GM12878 (cell line): Measurements from ENCODE around the gene DENND6A. TPM values are rescaled to one million over a fixed set of nuclear protein-coding genes. Genes with fewer than 3 reads are reported as not detected.

Experiments
- ATAC-seq: fragments of 200-7000 bp; cut with Tn5 transposase; 3 replicates; pipeline ENCODE4 v1.9.1; 2020; ENCODE audit warnings: mild to moderate bottlenecking, moderate library complexity
- BruUV-seq: library from RNA; stranded (reverse); fragments of 400-500 nt; replicated peaks from 2 replicates; lab custom pipeline; 2021; lab: Mats Ljungman, UMichigan
- CTCF ChIA-PET: fragments of 300-600 bp; sonication (Branson Sonifier 250); formaldehyde crosslinking; extraction: SDS; loops from one replicate; lab custom pipeline; 2021; ENCODE audit warnings: inconsistent platforms; lab: Yijun Ruan, JAX
- POLR2A ChIA-PET: fragments of 350-600 bp; formaldehyde crosslinking; extraction: SDS; loops from one replicate; lab custom pipeline; 2021; ENCODE audit warnings: inconsistent platforms; lab: Charles Lee
- RAD21 ChIA-PET: fragments of 300-600 bp; sonication (Branson Sonifier 250); formaldehyde crosslinking; loops from one replicate; lab custom pipeline; 2023; ENCODE audit warnings: antibody characterized with exemption; ENCODE audit not compliant: unreplicated experiment; lab: Charles Lee
- SMC1A ChIA-PET: fragments of 300-600 bp; sonication (Branson Sonifier 250); formaldehyde crosslinking; loops from one replicate; lab custom pipeline; 2023; ENCODE audit not compliant: unreplicated experiment, uncharacterized antibody; lab: Charles Lee
- DNase-seq: peaks from one replicate; pipeline ENCODE4 v3.0.0-alpha.2; 2011; ENCODE audit warnings: low read depth, low spot score
- FAIRE-seq: peaks from 3 replicates; lab custom pipeline; 2011; peaks lifted over from hg19 to GRCh38; lab: Jason Lieb, UNC
- H2AFZ ChIP-seq: 2 replicates; pipeline ENCODE4 v1.6.0; 2011; ENCODE audit warnings: low read depth, low read length, control low read depth; ENCODE audit not compliant: control insufficient read depth
- H3K27ac ChIP-seq: 2 replicates; pipeline ENCODE4 v1.5.1; 2011; ENCODE audit warnings: control low read depth; ENCODE audit not compliant: control insufficient read depth, insufficient read depth
- H3K27me3 ChIP-seq, 2 experiments: replicated peaks in 1 of 2; 2 replicates each; pipeline versions ENCODE4 v1.6.0 to v1.6.1; 2011; ENCODE audit warnings: low read length in 1 of 2; ENCODE audit not compliant: control insufficient read depth in 2 of 2, insufficient read depth in 2 of 2
- H3K36me3 ChIP-seq, 2 experiments: 2 replicates each; pipeline ENCODE4 v1.5.1; 2011; ENCODE audit warnings: low read length in 1 of 2; ENCODE audit not compliant: control insufficient read depth in 2 of 2, insufficient read depth in 2 of 2
- H3K4me1 ChIP-seq: 2 replicates; pipeline ENCODE4 v1.6.1; 2011; ENCODE audit warnings: mild to moderate bottlenecking, low read length, moderate library complexity, mixed read lengths; ENCODE audit not compliant: control insufficient read depth, insufficient read depth
- H3K4me2 ChIP-seq: 2 replicates; pipeline ENCODE4 v1.6.0; 2011; ENCODE audit warnings: control low read depth; ENCODE audit not compliant: control insufficient read depth, insufficient read depth
- H3K4me3 ChIP-seq: fragments of 200-600 bp; sonication (generic); 2 replicates; pipeline ENCODE4 v1.5.1; 2016
- H3K79me2 ChIP-seq: 2 replicates; pipeline ENCODE4 v1.6.0; 2011; ENCODE audit warnings: low read length; ENCODE audit not compliant: control insufficient read depth, insufficient read depth
- H3K9ac ChIP-seq: 2 replicates; pipeline ENCODE4 v1.8.0; 2011; ENCODE audit warnings: low read length, control low read depth, mixed read lengths; ENCODE audit not compliant: control insufficient read depth, insufficient read depth
- H3K9me3 ChIP-seq: replicated peaks from 3 replicates; pipeline ENCODE4 v1.5.1; 2011; ENCODE audit warnings: mild to moderate bottlenecking, low read length; ENCODE audit not compliant: control insufficient read depth, insufficient read depth
- H4K20me1 ChIP-seq: 2 replicates; pipeline ENCODE4 v1.6.0; 2011; ENCODE audit not compliant: control insufficient read depth, insufficient read depth
- ASH2L ChIP-seq: fragments of 300-600, 200-600 bp; sonication (generic); IDR thresholded peaks from 2 replicates; pipeline ENCODE4 v1.6.1; 2017; ENCODE audit warnings: low read depth, mild to moderate bottlenecking, borderline replicate concordance
- BCLAF1 ChIP-seq: fragments of 450-650 bp; IDR thresholded peaks from 2 replicates; pipeline ENCODE4 v1.6.1; 2017; ENCODE audit warnings: antibody characterized with exemption, mild to moderate bottlenecking, moderate library complexity
- CBX3 ChIP-seq: fragments of 200-600 bp; sonication (generic); IDR thresholded peaks from 2 replicates; pipeline ENCODE4 v1.6.1; 2016; ENCODE audit warnings: low read depth, borderline replicate concordance
- ESRRA ChIP-seq: IDR thresholded peaks from 2 replicates; pipeline ENCODE4 v1.6.1; 2012; ENCODE audit warnings: mild to moderate bottlenecking, low read length, improper control_type of control experiment
- IKZF2 ChIP-seq, 2 experiments: fragments of 450-650 bp; IDR thresholded peaks; 2 replicates each; pipeline ENCODE4 v1.6.1; 2017; ENCODE audit warnings: mild to moderate bottlenecking in 2 of 2, moderate library complexity in 2 of 2
- IRF4 ChIP-seq: IDR thresholded peaks from 2 replicates; pipeline ENCODE4 v1.6.1; 2011; ENCODE audit warnings: low read depth, low read length
- KAT2A ChIP-seq: conservative IDR thresholded peaks from 2 replicates; pipeline ENCODE4 v1.6.1; 2011; ENCODE audit warnings: low read depth, low read length; ENCODE audit not compliant: control insufficient read depth
- KDM1A ChIP-seq: fragments of 200-600 bp; sonication (generic); IDR thresholded peaks from 2 replicates; pipeline ENCODE4 v1.6.1; 2016; ENCODE audit warnings: borderline replicate concordance
- NBN ChIP-seq: fragments of 450-650 bp; IDR thresholded peaks from 2 replicates; pipeline ENCODE4 v1.6.1; 2016
- NFYA ChIP-seq: IDR thresholded peaks from 2 replicates; pipeline ENCODE4 v1.6.1; 2011; ENCODE audit warnings: low read depth, mild to moderate bottlenecking, low read length, improper control_type of control experiment, borderline replicate concordance
- NRF1 ChIP-seq: conservative IDR thresholded peaks from 2 replicates; pipeline ENCODE4 v1.6.1; 2011; ENCODE audit warnings: mild to moderate bottlenecking, low read depth, low read length, improper control_type of control experiment
- PAX5 ChIP-seq: IDR thresholded peaks from 2 replicates; pipeline ENCODE4 v1.6.1; 2011; ENCODE audit warnings: low read depth, low read length, borderline replicate concordance
- RB1 ChIP-seq: fragments of 450-650 bp; formaldehyde crosslinking; IDR thresholded peaks from 2 replicates; pipeline ENCODE4 v1.6.1; 2017; ENCODE audit warnings: mild to moderate bottlenecking, borderline replicate concordance
- WRNIP1 ChIP-seq: IDR thresholded peaks from 2 replicates; pipeline ENCODE4 v1.6.1; 2011; ENCODE audit warnings: low read depth, low read length, improper control_type of control experiment, borderline replicate concordance
- ZBTB11 ChIP-seq: fragments of 450-650 bp; formaldehyde crosslinking; IDR thresholded peaks from 2 replicates; pipeline ENCODE4 v1.5.0; 2022; ENCODE audit warnings: mild to moderate bottlenecking, missing genetic modification characterization
- ZNF274 ChIP-seq: IDR thresholded peaks from one replicate; pipeline ENCODE4 v1.8.0; 2011; ENCODE audit not compliant: insufficient read length, insufficient read depth
- ZZZ3 ChIP-seq: IDR thresholded peaks from 2 replicates; pipeline ENCODE4 v1.6.1; 2011; ENCODE audit warnings: low read depth; ENCODE audit not compliant: control insufficient read depth, insufficient read length
- WGBS: methylation state at CpG from one replicate; pipeline ENCODE4 v1.1.6; 2016; ENCODE audit warnings: low lambda C conversion rate; ENCODE audit not compliant: insufficient replicate concordance, insufficient coverage; ENCODE audit errors: missing lambda C conversion rate; 5-methylcytosine and 5-hydroxymethylcytosine counted together
- in situ Hi-C: fragments of 300-500 bp; cut with MboI; formaldehyde crosslinking; loops from 9 replicates; pipeline ENCODE4 v1.14.3; 2018; ENCODE audit warnings: mixed read lengths
- intact Hi-C: fragments of 100-400 bp; cut with micrococcal nuclease; formaldehyde crosslinking; loops from one replicate; pipeline ENCODE4 v1.14.2; 2022; ENCODE audit not compliant: unreplicated experiment
- polyA plus RNA-seq, 11 experiments: library from polyadenylated mRNA; depleted of rRNA in 4 of 11; unstranded in 6 of 11; stranded (reverse) in 5 of 11; fragments of >200 nt; fragmentation: Nextera tagmentation in 4 of 11; fragmentation: Illumina TruSeq in 1 of 11; extraction: Ambion mirVana in 4 of 11; extraction: Trizol in 1 of 11; gene quantifications; 1 replicate in 1 of 11; 2 replicates in 10 of 11; pipeline versions ENCODE4 v1.2.1 to v1.2.3, GENCODE V29; 2011 to 2016; ENCODE audit warnings: inconsistent platforms in 2 of 11, missing spikeins in 2 of 11, low read depth in 1 of 11
- total RNA-seq, 4 experiments: library from RNA; depleted of rRNA in 3 of 4; stranded (reverse); fragments of >200 nt in 3 of 4; fragmentation: Illumina TruSeq in 1 of 4; extraction: Trizol in 1 of 4; gene quantifications; 2 replicates each; pipeline versions ENCODE4 v1.2.1 to v1.2.3, GENCODE V29; 2013 to 2021

The DENND6A gene
- total and polyA plus RNA-seq, 10 of the 15 experiments (the other 5 are each of a cell fraction or from before 2014, with no cell fraction given): 1.8 to 15.3 (median 10.3) TPM

- SMC1A ChIA-PET: no interaction called here
- no peak for TF ChIP-seq PAX5
- TF ChIP-seq BCLAF1: no peak
- TF ChIP-seq KAT2A: no peak
- TF ChIP-seq IRF4: no peak
- no peak for TF ChIP-seq WRNIP1
- TF ChIP-seq CBX3: no peak
- no peak for TF ChIP-seq ZZZ3
- TF ChIP-seq ZNF274: no peak
- TF ChIP-seq IKZF2 (IDR thresholded peaks at IDR 0.05): no peak
- TF ChIP-seq ESRRA: no peak
- TF ChIP-seq ZBTB11 (CRISPR knock-in tag): no peak
- TF ChIP-seq NBN: no peak
- TF ChIP-seq NRF1: no peak
- TF ChIP-seq NFYA: no peak
- no peak for TF ChIP-seq ASH2L
- TF ChIP-seq KDM1A: no peak
- no peak for TF ChIP-seq RB1
- intact Hi-C loops: no loop called here
- ATAC-seq: no peak
- 80% methylated on average over 11 of the region's 11 CpGs for WGBS
- no TSS peak for BruUV-seq
- CTCF ChIA-PET: interaction anchor here (1.0 kb wide), 1 partner anchor 97 kb away, joined by 5 read pairs; no protein-coding TSS in a partner anchor
- H2AFZ ChIP-seq: no peak overlapping the region
- no peaks in the 10 kb centered on the region for H3K9me3 ChIP-seq
- no peaks in the 10 kb centered on the region for H3K79me2 ChIP-seq
- no peak for DNase-seq
- no peaks in the 10 kb centered on the region for H3K36me3 ChIP-seq
- H3K4me1 ChIP-seq: no peaks in the 10 kb centered on the region
- no peak overlapping the region for H3K27ac ChIP-seq
- POLR2A ChIA-PET: no interaction called here
- no peak overlapping the region for H3K4me2 ChIP-seq
- H3K4me3 ChIP-seq: no peak overlapping the region
- RAD21 ChIA-PET: no interaction called here
- no peak for FAIRE-seq
- no peaks in the 10 kb centered on the region for H4K20me1 ChIP-seq
- H3K27me3 ChIP-seq: no peaks in the 10 kb centered on the region
- H3K9ac ChIP-seq: no peak overlapping the region
- in situ Hi-C loops: no loop called here
These were observed 36.6 kb upstream of the DENND6A start for GRCh38 chr3:57729334-57730045.
